CD4-positive, alpha-beta T cell treated with Interleukin-12 subunit alpha and Interleukin-12 subunit beta, for 1 hour (primary cell): ENCODE data around the gene PARM1.

Experiments used
- DNase-seq: peaks from one replicate; pipeline ENCODE4 v3.0.0-alpha.2; 2020

Gene PARM1

DNA sequence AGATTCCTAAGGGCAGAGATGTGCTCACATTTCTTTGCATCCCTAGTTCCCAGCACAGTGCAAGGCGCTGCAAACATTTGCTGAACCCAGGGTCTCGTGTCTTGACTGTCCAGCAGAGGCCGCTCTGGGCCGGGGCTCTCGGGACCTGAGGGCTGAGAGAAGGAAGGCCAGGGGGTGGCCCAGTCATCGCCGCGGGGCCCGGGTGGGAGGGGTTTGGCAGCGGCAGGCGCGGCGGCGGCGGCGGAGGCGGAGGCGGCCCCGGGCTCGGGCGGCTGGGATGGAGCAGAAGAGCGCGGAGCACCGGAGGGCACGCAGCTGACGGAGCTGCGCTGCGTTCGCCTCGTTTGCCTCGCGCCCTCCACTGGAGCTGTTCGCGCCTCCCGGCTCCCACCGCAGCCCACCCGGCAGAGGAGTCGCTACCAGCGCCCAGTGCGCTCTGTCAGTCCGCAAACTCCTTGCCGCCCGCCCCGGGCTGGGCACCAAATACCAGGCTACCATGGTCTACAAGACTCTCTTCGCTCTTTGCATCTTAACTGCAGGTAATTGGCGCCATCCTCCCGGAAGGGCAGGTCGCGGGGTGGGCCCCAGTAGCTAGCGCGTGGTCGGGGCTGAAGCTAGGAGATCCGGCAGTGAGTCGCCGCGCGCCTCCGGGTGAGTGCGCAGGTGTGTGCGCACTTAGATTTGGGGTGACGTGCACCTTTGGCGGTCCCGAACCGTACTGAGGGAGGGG, at the start of gene PARM1:
PARM1 (plus strand) TSS at position 285 of the 730 bp plus-strand sequence; CDS start at position 497, 212 bp downstream.
- peak; percentile 16 for DNase-seq

DNA sequence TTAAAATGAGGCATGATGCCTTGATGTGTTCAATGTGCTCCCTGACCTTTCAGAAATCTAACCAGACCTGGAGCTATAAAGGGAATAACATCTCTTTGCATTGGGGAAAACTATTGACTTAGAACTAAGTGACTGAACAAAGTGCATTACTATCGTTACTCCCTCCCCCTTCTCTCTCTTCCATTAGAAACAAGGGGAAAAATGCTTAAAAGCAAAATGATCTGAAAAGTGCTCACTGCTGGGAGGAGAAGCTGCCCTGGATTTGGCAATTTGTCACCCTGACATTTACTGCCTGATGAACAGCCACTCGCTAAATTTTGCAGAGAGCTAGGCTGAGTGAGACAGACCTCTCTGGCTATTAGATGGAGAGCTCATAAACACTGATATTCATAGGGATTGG, 48.6 kb upstream of the PARM1 start:
- no peak for DNase-seq

- no peak for DNase-seq
Measured at GRCh38 chr4:74886484-74886883, 46.4 kb upstream of the PARM1 start.

GRCh38 chr4:74890341-74890740, 42.6 kb upstream of the PARM1 start:
- DNase-seq, result no peak

DNA sequence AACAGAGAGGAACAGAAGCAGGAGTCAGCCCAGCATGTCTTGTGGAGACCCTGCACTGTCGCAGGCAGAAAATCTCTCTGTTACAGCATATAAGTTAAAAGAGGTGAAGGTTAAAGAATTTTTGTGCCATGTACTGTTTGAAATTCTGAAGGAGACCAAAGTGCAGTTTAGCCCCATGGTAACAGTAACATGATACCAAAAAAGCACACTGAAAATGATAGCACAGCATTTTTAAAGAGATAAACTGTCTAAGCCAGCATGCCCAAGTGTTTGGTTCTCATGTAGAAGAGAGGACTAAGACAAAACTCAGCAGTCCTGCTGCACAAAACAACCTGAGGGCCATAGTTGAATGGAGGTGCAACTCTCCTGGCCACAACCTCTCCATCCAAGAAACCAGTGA, 41.9 kb upstream of the PARM1 start:
- DNase-seq, result no peak

- DNase-seq, result no peak
Measured at GRCh38 chr4:74893171-74893570, 39.7 kb upstream of the PARM1 start.

- DNase-seq, result no peak
Measured at GRCh38 chr4:74896595-74896994, 36.3 kb upstream of the PARM1 start.

DNA sequence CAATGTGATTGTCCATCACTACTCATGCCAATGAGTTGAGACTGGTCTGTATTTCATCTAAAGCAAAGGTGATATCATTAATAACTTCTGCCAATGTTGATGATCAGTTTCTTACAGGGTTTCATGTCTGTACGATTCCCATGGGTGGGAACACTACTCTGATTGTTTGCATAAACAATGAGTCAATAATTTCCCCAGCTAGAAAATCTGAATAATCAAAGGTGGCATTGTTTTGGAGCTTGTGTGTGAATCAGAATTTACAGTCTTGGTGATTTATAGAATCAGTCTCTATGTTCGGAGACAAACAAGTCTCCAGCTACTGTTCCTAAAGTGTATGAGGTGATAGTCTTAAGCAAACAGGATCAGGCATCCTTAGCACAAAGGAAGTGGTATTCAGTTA, 35.5 kb upstream of the PARM1 start:
- no peak for DNase-seq

DNA sequence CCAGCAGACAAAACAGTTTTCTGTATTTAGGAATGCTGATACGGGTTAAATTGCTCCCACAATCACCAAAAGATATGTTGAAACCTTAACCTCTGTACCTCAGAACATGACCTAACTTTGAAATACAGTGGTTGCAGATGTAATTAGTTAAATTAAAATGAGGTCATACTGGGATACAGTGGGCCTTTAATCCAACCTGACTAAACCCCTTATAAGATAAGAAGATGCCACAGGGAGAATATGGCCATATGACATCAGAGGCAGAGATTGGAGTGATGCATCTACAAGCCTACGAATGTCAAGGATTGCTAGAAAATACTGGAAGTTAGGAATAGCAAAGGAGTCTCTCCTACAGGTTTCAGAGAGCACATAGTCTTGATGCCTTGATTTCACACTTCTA, 32.1 kb upstream of the PARM1 start:
- no peak for DNase-seq

DNA sequence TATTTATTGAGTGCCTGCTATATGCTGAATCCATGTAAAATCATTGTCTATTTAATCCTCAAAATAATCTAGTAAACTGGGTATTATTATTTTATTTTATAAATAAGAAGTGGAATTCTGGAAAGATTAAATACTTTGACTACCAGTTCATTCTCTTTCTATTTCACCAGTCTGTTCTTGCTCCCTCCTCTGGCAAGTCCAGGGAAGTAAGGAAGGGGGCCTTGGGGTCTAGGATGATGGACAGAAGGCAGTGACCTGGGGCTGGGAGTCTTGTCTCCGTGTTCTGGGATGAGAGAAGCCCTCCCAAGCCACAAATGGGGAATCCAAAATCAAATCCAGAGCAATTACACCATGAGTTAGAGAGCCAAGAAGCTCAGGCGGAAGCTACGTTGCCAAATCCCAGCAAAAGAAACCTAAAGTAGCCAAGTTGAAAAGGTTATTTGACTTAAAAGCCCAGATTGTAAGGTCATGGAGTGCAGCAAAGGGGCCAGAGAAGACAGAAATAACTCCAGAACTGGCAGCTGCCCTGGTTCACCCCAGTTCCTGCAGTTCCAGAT, 28.3 kb upstream of the PARM1 start:
- no peak for DNase-seq

DNA sequence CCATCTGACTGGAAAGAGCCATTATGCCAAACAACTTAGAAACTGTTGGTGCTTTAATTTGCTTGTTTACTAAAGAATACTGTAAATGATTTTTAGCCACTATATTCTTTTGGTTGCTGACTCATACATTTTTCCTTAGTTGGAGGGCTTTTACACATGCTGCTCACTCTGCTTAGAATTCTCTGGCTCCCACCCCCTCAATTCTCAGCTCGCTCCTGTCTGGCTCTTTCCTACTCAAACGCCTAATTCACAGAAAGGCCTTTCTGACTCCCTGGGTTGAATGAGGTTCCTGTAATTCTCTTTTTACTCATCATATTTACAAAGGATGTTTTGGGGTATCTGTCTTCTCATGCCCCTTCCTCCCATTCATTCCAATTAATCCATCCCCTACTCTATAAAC, 26.1 kb upstream of the PARM1 start:
- no peak for DNase-seq

- DNase-seq, result no peak
Measured at GRCh38 chr4:74919783-74920182, 13.1 kb upstream of the PARM1 start.

DNA sequence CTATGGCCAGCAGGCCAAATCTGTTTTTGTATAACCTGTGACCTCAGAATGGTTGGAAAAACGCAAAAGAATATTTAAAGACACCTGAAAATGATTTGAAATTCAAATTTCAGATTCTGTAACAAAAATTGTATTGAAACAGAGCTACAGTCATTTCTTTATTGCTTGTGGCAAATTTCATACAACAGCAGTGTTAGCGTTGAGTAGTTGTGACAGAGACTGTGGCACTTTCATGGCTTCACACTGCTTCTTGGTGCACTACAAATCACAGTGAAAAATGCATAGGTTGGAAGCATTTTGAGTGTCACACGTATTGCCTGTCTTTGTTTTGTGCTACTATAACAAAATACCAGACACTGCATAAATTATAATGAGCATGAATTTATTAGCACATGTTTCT, 12.2 kb upstream of the PARM1 start:
- DNase-seq, result no peak

GRCh38 chr4:74921490-74921889, 11.4 kb upstream of the PARM1 start:
- DNase-seq, result no peak

DNA sequence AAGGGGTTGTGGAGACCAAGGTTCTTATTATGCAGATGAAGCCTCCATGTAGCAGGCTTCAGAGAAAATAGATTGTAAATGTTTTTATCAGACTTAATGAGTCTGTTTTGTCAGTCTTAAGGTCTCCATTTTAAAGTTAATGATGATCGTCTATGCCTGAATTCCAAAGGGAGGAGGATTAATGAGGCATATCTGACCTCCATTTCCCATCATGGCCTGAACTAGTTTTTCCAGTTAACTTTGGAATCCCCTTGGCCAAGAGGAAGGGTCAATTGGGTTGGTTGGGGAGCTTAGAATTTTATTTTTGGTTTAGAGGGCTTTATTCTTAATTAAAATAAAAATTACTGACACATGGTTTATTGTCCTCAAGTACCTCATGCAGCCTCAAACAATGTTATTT, 6.9 kb upstream of the PARM1 start:
- no peak for DNase-seq

DNA sequence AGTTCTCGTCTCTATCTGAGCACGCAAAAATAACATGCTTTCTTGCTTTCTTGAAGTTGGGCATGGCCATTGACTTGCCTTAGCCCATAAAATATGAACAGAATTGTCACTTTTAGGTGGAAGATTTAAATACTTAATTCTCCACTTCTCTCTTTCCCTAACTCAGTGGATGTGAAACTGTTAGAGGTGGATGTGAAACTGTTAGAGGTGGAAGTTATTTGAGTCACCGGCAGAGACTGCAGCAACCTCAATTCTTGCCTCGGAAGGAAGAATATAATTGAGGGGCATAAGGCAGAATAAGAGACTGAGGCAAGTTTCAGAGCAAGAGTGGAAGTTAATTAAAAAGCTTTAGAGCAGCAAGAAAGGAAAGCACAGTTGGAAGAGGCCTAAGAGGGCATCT, 2.8 kb upstream of the PARM1 start:
- no peak for DNase-seq

GRCh38 chr4:74931376-74931775, 1.5 kb upstream of the PARM1 start:
- DNase-seq, result no peak

- no peak for DNase-seq
Measured at GRCh38 chr4:74932010-74932409, 906 bp upstream of the PARM1 start.

DNA sequence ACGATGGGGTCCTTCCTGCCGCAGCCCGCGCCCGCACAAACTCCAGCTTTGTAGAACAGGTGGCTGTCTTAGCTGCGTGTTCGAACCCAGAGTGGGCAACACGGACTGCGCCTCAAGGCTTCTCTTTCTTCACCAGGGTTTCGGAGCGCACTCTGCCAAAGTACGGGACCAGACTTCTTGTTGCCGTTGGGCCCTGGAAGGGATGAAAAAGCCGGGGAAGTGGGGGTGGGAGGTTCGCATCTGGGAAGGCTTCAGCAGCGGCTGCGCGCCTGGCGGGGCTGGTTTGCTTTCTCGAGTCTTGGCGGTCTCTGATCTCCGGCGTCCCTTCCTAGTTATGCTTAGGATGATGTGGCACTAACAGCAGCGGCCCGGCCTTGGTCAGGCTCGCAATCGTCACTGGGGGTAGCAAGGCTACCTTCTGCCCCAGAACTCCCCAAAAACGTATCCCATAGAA, 673 bp downstream of the PARM1 start:
- no peak for DNase-seq

DNA sequence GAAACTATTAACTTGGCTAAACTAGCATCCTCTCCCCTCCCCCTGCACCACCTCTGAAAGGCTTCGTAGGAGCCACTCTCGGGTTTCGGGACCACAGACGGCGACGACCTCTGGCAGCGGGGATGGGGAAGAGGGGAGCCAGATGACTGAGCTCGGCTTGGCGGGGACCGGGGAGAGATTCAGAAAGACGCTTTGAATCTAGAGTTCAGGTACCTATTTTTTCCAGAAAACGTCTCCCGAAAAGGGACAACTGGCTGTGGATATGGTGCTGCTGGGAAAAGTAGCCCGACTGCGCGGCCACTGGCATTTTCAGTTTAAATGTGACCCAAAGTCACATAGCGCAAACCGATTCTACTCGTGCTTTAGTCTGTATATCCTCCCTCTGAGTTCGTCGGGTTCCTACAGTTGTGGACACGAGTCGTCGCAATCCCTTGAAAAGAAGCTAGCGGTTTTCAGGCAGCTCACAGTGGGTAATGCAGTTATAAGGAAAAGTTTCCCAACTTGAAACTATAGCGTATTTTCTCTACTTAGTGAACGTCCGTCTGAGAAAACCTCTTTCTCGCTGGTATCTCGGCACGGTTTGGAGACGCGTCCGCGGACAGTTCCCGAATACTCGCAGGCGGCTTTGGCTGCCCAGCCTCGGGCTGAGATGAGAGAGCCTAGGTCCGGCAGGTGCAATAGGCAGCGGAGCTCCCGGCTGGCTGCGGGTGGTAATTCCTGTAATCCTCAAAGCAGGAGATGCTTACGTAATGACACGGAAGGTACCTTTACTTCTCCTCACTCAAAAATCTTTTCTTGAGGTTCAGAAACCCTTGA, 1.3 kb downstream of the PARM1 start:
- no peak for DNase-seq

DNA sequence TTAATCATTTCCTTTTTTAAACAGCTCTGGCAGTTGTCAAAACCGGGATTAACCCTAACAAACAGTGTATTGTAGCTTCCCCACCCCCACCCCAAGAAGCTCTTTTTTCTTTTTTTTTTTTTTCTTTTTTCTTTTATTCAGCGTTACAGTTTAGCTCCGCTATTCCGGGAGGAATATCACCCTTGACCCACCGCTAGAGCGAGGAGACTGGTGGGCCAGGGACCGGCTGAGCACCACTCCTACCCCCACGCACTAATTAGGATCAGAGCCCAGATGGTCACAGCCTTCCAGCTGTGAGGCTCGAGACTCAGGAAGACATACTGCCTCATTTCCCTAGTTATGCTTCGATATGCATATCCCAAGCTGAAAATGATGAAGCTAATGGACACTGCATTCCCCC, 2.0 kb downstream of the PARM1 start:
- DNase-seq, result no peak

- no peak for DNase-seq
Measured at GRCh38 chr4:74941123-74941522, 8.2 kb downstream of the PARM1 start.

DNA sequence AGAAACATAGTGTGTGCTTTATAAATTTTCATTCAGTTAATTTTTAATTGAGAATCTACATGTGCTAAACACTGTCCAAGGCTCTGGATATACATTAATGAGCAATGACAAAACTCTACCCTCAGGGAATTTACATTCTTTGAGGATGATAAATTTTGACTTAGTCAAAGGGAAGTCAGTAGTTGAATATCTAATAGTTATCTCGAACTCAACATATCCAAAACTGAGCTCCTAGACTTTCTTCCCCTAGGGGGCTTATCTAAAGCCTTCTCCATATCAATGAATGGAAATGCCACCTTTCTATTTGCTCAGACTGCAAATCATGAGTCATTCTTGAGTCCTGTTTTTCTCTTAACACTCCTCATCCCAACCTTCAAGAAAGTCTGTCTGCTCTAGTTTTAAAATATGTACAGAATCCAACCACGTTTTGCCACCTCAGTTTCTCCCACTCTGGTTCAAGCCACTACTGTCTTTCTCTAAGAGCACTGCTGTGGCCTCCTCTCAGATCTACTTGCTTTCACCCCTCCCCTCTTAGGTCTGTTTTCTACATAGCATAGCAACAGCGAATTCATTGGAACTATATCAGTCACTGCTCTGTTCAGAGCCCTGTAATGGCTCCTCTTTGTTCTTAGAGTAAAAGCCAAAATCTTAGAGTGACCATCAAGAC, 9.5 kb downstream of the PARM1 start:
- no peak for DNase-seq

- DNase-seq, result no peak
Measured at GRCh38 chr4:74942918-74943253, 10.0 kb downstream of the PARM1 start.
